ENCODE results near the gene TMEM150B.

The TMEM150B gene

GRCh38 chr19:55272142-55272541 is 53.0 kb downstream of the TMEM150B start:
- Histone ChIP-seq H3K4me1 (ENCODE audit: control insufficient read depth in 1 of 2, insufficient read depth in 1 of 2, low read depth in 1 of 2, low read length in 1 of 2) (no peaks in the 10 kb centered on the region), H3K27ac (no peak overlapping the region), H3K27me3 (no peaks in the 10 kb centered on the region), H3K4me3 (ENCODE audit: low read depth in 1 of 2, low read length in 1 of 2) (no peak overlapping the region), H3K9me3 (no peaks in the 10 kb centered on the region), H3K36me3 (no peaks in the 10 kb centered on the region)
- no peak for TF ChIP-seq CTCF (IDR thresholded peaks at IDR 0.05)

DNA sequence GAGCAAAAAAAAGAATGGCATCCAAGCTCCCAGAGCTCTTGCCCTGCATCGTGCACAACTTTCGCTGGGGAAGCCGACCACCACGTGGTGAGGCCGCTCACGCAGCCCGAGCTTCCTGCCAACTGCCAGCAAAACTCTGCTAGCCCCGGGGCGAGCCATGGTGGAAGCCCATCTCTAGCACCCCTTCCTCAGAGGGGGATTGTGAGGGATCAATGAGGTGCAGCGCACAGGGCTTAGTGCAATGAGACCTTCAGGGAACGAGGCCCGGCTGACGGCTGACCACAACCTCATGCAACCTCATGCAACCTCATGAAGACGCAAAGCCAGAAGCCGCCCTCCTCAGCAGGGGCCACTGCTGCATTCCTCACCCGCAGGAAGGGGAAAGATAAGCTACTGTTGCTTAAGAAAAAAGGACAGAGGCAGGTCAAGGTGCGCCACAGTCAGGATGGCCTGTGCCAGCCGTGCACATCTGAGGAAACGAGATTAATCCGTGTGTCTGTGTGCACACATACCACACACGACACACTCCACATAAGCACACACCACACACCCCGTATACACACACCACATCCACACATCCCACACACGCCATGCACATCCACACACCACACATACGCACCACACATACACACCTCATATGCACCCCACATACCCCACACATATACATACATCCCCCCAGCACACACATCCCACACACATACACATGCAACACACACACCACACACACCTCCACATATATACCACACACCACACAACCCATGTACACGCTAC is 54.8 kb downstream of the TMEM150B start:
- H3K4me1 ChIP-seq (ENCODE audit: control insufficient read depth in 1 of 2, insufficient read depth in 1 of 2, low read depth in 1 of 2, low read length in 1 of 2), result no peaks in the 10 kb centered on the region
- no peak for TF ChIP-seq CTCF (IDR thresholded peaks at IDR 0.05)
- no peak overlapping the region for H3K27ac ChIP-seq
- no peak overlapping the region for H3K4me3 ChIP-seq (ENCODE audit: low read depth in 1 of 2, low read length in 1 of 2)
- no peaks in the 10 kb centered on the region for H3K27me3 ChIP-seq
- H3K9me3 ChIP-seq, result no peaks in the 10 kb centered on the region
- H3K36me3 ChIP-seq, result no peaks in the 10 kb centered on the region

GRCh38 chr19:55269299-55269698 is 55.8 kb downstream of the TMEM150B start:
- no peaks in the 10 kb centered on the region for H3K27me3 ChIP-seq
- no peaks in the 10 kb centered on the region for H3K9me3 ChIP-seq
- no peaks in the 10 kb centered on the region for H3K36me3 ChIP-seq
- no peak overlapping the region for H3K27ac ChIP-seq
- TF ChIP-seq CTCF (IDR thresholded peaks at IDR 0.05), result no peak
- no peak overlapping the region for H3K4me3 ChIP-seq (ENCODE audit: low read depth in 1 of 2, low read length in 1 of 2)
- H3K4me1 ChIP-seq (ENCODE audit: control insufficient read depth in 1 of 2, insufficient read depth in 1 of 2, low read depth in 1 of 2, low read length in 1 of 2), result no peaks in the 10 kb centered on the region

GRCh38 chr19:55266840-55267239 is 58.3 kb downstream of the TMEM150B start:
- Histone ChIP-seq H3K9me3 (no peaks in the 10 kb centered on the region), H3K36me3 (no peaks in the 10 kb centered on the region), H3K27me3 (no peaks in the 10 kb centered on the region), H3K4me1 (ENCODE audit: control insufficient read depth in 1 of 2, insufficient read depth in 1 of 2, low read depth in 1 of 2, low read length in 1 of 2) (no peaks in the 10 kb centered on the region), H3K27ac (no peak overlapping the region), H3K4me3 (ENCODE audit: low read depth in 1 of 2, low read length in 1 of 2) (no peak overlapping the region)
- TF ChIP-seq CTCF (IDR thresholded peaks at IDR 0.05), result no peak

- no peak for TF ChIP-seq CTCF (IDR thresholded peaks at IDR 0.05)
- no peak overlapping the region for H3K4me3 ChIP-seq (ENCODE audit: low read depth in 1 of 2, low read length in 1 of 2)
- no peaks in the 10 kb centered on the region for H3K27me3 ChIP-seq
- no peaks in the 10 kb centered on the region for H3K4me1 ChIP-seq (ENCODE audit: control insufficient read depth in 1 of 2, insufficient read depth in 1 of 2, low read depth in 1 of 2, low read length in 1 of 2)
- H3K27ac ChIP-seq, result no peak overlapping the region
- H3K9me3 ChIP-seq, result no peaks in the 10 kb centered on the region
- no peaks in the 10 kb centered on the region for H3K36me3 ChIP-seq
Measured at GRCh38 chr19:55266404-55266803, 58.7 kb downstream of the TMEM150B start.

All from neutrophil (primary cell).